ENCODE measurements around the gene CIZ1. TPM values are rescaled to one million over a fixed set of nuclear protein-coding genes. Genes with fewer than 3 reads are reported as not detected.
A peak's percentile ranks its signal among the peaks of the same experiment; 100 is the strongest.

The CIZ1 gene
- polyA plus RNA-seq, 2 of the 4 experiments (the other 2 are of a cell fraction) = 39.2 to 92.5 TPM

DNA sequence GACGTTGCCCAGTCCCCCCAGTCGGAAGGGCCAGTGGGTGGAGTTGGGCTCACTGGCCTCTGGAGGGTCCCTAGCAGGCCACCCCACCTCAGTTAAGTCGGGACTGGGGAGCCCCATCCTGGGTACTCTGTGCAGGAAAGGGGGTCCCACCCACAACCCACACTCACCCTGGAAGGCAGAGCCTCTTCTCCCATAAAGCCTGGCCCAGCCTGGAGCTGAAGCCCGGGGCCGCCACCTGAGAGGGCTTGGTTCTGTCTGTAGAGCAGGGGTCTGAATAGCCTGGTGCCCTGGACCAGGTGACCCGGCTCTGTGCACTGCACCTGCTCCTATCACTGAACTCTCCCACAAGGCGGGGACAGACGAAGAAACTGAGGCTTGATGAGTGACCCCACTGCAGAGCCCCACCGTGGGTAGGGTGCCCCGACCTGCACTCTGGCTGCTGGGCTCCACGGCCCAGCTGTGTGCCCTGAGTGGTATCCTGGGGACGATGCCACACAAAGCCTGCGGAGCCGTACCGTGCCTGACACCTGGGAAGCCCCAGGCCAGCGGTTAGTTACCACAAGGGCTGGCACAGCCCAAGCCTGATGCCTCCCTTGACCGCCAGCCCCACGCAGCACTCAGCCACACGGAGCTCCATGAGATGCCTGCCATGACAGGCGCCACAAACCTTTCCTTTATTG lies 71.2 kb downstream of the CIZ1 start:
- POLR2A ChIA-PET = interaction anchor here (1.0 kb wide), 2 partner anchors 8 to 53 kb away, joined by 3 read pairs; partner anchors contain the start of genes NAIF1 and SLC25A25
- no peak for ATAC-seq
- 89% methylated on average over 14 of the region's 20 CpGs for WGBS (ENCODE audit: missing lambda C conversion rate)

DNA sequence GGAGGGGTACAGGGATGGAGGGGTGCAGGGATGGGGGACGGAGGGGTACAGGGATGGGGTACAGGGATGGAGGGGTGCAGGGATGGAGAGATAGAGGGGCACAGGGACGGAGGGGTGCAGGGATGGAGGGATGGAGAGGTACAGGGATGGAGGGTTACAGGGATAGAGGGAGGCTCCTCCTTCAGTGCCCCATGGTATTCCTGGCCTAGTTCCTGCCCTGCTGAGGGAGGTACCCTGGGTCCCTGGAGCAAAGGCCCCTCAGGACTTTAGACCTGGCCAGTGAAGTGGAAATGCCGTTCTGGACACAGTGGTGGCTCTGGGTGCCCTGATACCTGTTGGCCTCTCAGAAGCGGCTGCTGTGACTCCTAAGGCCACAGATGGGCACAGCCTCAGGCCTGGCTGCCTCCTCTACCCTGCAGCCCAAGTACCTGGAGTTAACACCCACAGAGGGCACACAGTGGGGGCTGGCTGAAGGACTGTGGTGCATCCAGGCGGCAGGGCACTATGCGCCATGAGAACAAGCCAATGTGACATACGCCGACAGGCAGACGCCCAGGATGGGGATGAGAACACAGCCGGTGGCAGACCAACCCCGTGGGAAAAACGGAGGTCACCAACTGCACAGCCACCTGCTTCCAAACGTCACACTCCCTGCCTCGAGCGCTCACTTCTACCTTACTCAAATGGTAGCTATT lies 72.3 kb downstream of the CIZ1 start:
- TF ChIP-seq MAFK (IDR thresholded peaks at IDR 0.05; ENCODE audit: partially characterized antibody) (no peak), JUN (IDR thresholded peaks at IDR 0.05) (0 out of 5 replicates have a peak, but pooled peaks of 1 of the 2 experiments have one; percentile 18)
- DNase-seq (ENCODE audit: low read depth in 1 of 2, low spot score in 1 of 2) = no peak
- 79% methylated on average over 14 of the region's 15 CpGs for WGBS (ENCODE audit: missing lambda C conversion rate)
- no peak for FAIRE-seq
- POLR2A ChIA-PET = interaction anchor here (1.0 kb wide), 1 partner anchor 9 kb away, joined by 3 read pairs; no protein-coding TSS in a partner anchor
- ATAC-seq = peak in 1 of 2 experiments; percentile 10; a peak in 1 of 6 replicates
- Histone ChIP-seq H3K4me2 (no peak overlapping the region), H3K9me3 (no peaks in the 10 kb centered on the region), H3K27ac (no peak overlapping the region), H3K4me3 (no peak overlapping the region), H3K4me1 (0 out of 3 replicates have a peak, but pooled peaks cover 2% of the 10 kb centered on the region)
- CTCF ChIA-PET = interaction anchor here (0.8 to 1.5 kb wide), 4 partner anchors 13 to 175 kb away, joined by 3 to 4 read pairs (median 4); no protein-coding TSS in a partner anchor

More for the DNA sequence above, 71.2 kb downstream of the CIZ1 start:
- FAIRE-seq (no peak), DNase-seq (ENCODE audit: low read depth in 1 of 2, low spot score in 1 of 2) (no peak)
- Histone ChIP-seq H3K4me3 (no peak overlapping the region), H3K4me2 (no peak overlapping the region), H3K9me3 (no peaks in the 10 kb centered on the region), H3K27ac (no peak overlapping the region), H3K4me1 (peaks cover 9% of the 10 kb centered on the region)
- CTCF ChIA-PET = interaction anchor here (0.8 to 1.5 kb wide), 5 partner anchors 14 to 177 kb away, joined by 3 to 4 read pairs (median 4); no protein-coding TSS in a partner anchor
- TF ChIP-seq SMC3 (IDR thresholded peaks at IDR 0.05) = no peak
- TF ChIP-seq JUN (IDR thresholded peaks at IDR 0.05) = no peak; a peak in 1 of 5 replicates
- TF ChIP-seq TFCP2L1 (CRISPR knock-in tag; IDR thresholded peaks at IDR 0.05) = no peak

- 81% methylated on average over 3 of the region's 3 CpGs for WGBS (ENCODE audit: missing lambda C conversion rate)
Observed at GRCh38 chr9:128118472-128118857, 72.9 kb downstream of the CIZ1 start.

More at GRCh38 chr9:128118472-128118857, 72.9 kb downstream of the CIZ1 start:
- Histone ChIP-seq H3K4me1 (0 out of 3 replicates have a peak, but pooled peaks cover 2% of the 10 kb centered on the region), H3K4me2 (no peak overlapping the region), H3K27ac (no peak overlapping the region), H3K4me3 (no peak overlapping the region), H3K9me3 (no peaks in the 10 kb centered on the region)
- TF ChIP-seq, protein P1, sequence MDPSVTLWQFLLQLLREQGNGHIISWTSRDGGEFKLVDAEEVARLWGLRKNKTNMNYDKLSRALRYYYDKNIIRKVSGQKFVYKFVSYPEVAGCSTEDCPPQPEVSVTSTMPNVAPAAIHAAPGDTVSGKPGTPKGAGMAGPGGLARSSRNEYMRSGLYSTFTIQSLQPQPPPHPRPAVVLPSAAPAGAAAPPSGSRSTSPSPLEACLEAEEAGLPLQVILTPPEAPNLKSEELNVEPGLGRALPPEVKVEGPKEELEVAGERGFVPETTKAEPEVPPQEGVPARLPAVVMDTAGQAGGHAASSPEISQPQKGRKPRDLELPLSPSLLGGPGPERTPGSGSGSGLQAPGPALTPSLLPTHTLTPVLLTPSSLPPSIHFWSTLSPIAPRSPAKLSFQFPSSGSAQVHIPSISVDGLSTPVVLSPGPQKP (IDR thresholded peaks at IDR 0.05; ENCODE audit: low read depth, low read length) = no peak
- no peak for TF ChIP-seq EHF (CRISPR knock-in tag; IDR thresholded peaks at IDR 0.05)
- no peak for TF ChIP-seq SMC3 (IDR thresholded peaks at IDR 0.05)
- TF ChIP-seq USF2 (IDR thresholded peaks at IDR 0.05) = no peak
- TF ChIP-seq ZSCAN20 (CRISPR knock-in tag; IDR thresholded peaks at IDR 0.05) = no peak
- TF ChIP-seq ESRRA (IDR thresholded peaks at IDR 0.05; ENCODE audit: borderline replicate concordance, low read length) = no peak
- no peak for TF ChIP-seq KDM1A (IDR thresholded peaks at IDR 0.05; ENCODE audit: low read depth)
- no peak for TF ChIP-seq CHD4 (IDR thresholded peaks at IDR 0.05; ENCODE audit: borderline replicate concordance)
- no peak for TF ChIP-seq JUN (IDR thresholded peaks at IDR 0.05)
- no peak for TF ChIP-seq FOSB (CRISPR knock-in tag; IDR thresholded peaks at IDR 0.05)
- TF ChIP-seq CTCF (IDR thresholded peaks at IDR 0.05) = no peak
- no peak for TF ChIP-seq ZNF302 (CRISPR knock-in tag; IDR thresholded peaks at IDR 0.05)
- TF ChIP-seq BCL3 (IDR thresholded peaks at IDR 0.05) = no peak
- no peak for TF ChIP-seq HOXA7 (CRISPR knock-in tag; IDR thresholded peaks at IDR 0.05)
- no peak for TF ChIP-seq CBX2 (IDR thresholded peaks at IDR 0.05; ENCODE audit: borderline replicate concordance, low read depth)
- no peak for TF ChIP-seq CEBPB (IDR thresholded peaks at IDR 0.05)
- TF ChIP-seq RAD21 (conservative IDR thresholded peaks at IDR 0.05 in 1 of 2, IDR thresholded peaks at IDR 0.05 in 1 of 2) = no peak
- no peak for TF ChIP-seq HOXB5 (CRISPR knock-in tag; IDR thresholded peaks at IDR 0.05)
- no peak for TF ChIP-seq HEYL (CRISPR knock-in tag; IDR thresholded peaks at IDR 0.05)
- CTCF ChIA-PET = interaction anchor here (0.6 to 13.0 kb wide), 43 partner anchors 9 to 689 kb away, joined by 3 to 290 read pairs (median 7); partner anchors contain the start of genes BBLN, EEIG1, NAIF1 and PIP5KL1
- POLR2A ChIA-PET = no interaction called here
- ATAC-seq (peak; percentile 4 to 6; a peak in 3 of 6 replicates), DNase-seq (ENCODE audit: low read depth in 1 of 2, low spot score in 1 of 2) (no peak), FAIRE-seq (no peak)
